Common myeloid progenitor, CD34-positive (primary cell): Measurements from ENCODE around the gene PGA5.
"Not testable (repeated sequence)": the region's sequence is repeated elsewhere in the genome, so short reads cannot be mapped to it uniquely, and the experiment has no call there.

Experiments used
- CTCF ChIA-PET: fragments of 350-600 bp; sonication (Branson Sonifier 250); formaldehyde crosslinking; loops from one replicate; lab custom pipeline; 2021; ENCODE audit warnings: antibody characterized with exemption; lab: Charles Lee
- POLR2A ChIA-PET: fragments of 350-600 bp; sonication (Branson Sonifier 250); formaldehyde crosslinking; loops from one replicate; lab custom pipeline; 2021; ENCODE audit warnings: antibody characterized with exemption; lab: Charles Lee
- DNase-seq, 3 donors: peaks; one replicate each; pipeline versions ENCODE4 v3.0.0 to v3.0.0-alpha.2; 2013
- H3K27ac ChIP-seq, 2 experiments: 1 replicate in 1 of 2; 2 replicates in 1 of 2; pipeline ENCODE4 v1.7.0; 2013; ENCODE audit warnings: inconsistent platforms in 2 of 2, low read length in 2 of 2, mild to moderate bottlenecking in 2 of 2, low read depth in 1 of 2, moderate library complexity in 1 of 2; ENCODE audit not compliant: severe bottlenecking in 2 of 2, insufficient read depth in 1 of 2, poor library complexity in 1 of 2
- H3K27me3 ChIP-seq, 5 experiments: replicated peaks in 2 of 5; 1 replicate in 3 of 5; 2 replicates in 2 of 5; pipeline versions ENCODE4 v1.6.1 to v1.7.0; 2013; ENCODE audit warnings: low read length in 4 of 5, mild to moderate bottlenecking in 2 of 5, moderate library complexity in 2 of 5, inconsistent platforms in 1 of 5; ENCODE audit not compliant: insufficient read depth in 5 of 5, control insufficient read depth in 4 of 5
- H3K36me3 ChIP-seq, 4 experiments: 1 replicate in 2 of 4; 2 replicates in 2 of 4; pipeline versions ENCODE4 v1.6.1 to v1.7.0; 2013; ENCODE audit warnings: low read length in 3 of 4, control low read depth in 1 of 4, mild to moderate bottlenecking in 1 of 4; ENCODE audit not compliant: control insufficient read depth in 4 of 4, insufficient read depth in 4 of 4
- H3K4me1 ChIP-seq, 4 experiments: 1 replicate in 3 of 4; 2 replicates in 1 of 4; pipeline versions ENCODE4 v1.6.1 to v1.7.1; 2013; ENCODE audit warnings: low read length in 3 of 4, mild to moderate bottlenecking in 3 of 4, control low read depth in 1 of 4, inconsistent platforms in 1 of 4, moderate library complexity in 1 of 4; ENCODE audit not compliant: control insufficient read depth in 4 of 4, insufficient read depth in 4 of 4; ENCODE audit errors: control extremely low read depth in 1 of 4
- H3K4me3 ChIP-seq, 7 experiments: 1 replicate in 4 of 7; 2 replicates in 3 of 7; pipeline versions ENCODE4 v1.5.1 to v1.7.0; 2013; ENCODE audit warnings: mild to moderate bottlenecking in 7 of 7, low read length in 6 of 7, moderate library complexity in 6 of 7, inconsistent platforms in 2 of 7, low read depth in 2 of 7, control low read depth in 1 of 7; ENCODE audit not compliant: insufficient read depth in 4 of 7, control insufficient read depth in 1 of 7; ENCODE audit errors: extremely low read depth in 1 of 7
- H3K9me3 ChIP-seq, 5 experiments: 1 replicate in 4 of 5; 2 replicates in 1 of 5; pipeline versions ENCODE4 v1.6.1 to v1.7.1; 2013; ENCODE audit warnings: low read length in 4 of 5, mild to moderate bottlenecking in 2 of 5, inconsistent platforms in 1 of 5, low read depth in 1 of 5, moderate library complexity in 1 of 5; ENCODE audit not compliant: control insufficient read depth in 4 of 5, insufficient read depth in 2 of 5; ENCODE audit errors: control extremely low read depth in 1 of 5
- WGBS: methylation state at CpG from one replicate; pipeline ENCODE4 v1.1.5; 2013; ENCODE audit not compliant: insufficient coverage; 5-methylcytosine and 5-hydroxymethylcytosine counted together

PGA5 gene

GRCh38 chr11:61211327-61211952, 29.5 kb upstream of the PGA5 start:
- H3K9me3 ChIP-seq, DNase-seq, H3K27me3 ChIP-seq, CTCF ChIA-PET, H3K27ac ChIP-seq, POLR2A ChIA-PET, H3K4me1 ChIP-seq, H3K4me3 ChIP-seq, H3K36me3 ChIP-seq: not testable (repeated sequence)
- WGBS, result no CpG with 5 or more reads among the region's 10 CpGs

GRCh38 chr11:61212202-61212601, 28.8 kb upstream of the PGA5 start:
- DNase-seq, H3K9me3 ChIP-seq, CTCF ChIA-PET, H3K27ac ChIP-seq, H3K36me3 ChIP-seq, H3K4me1 ChIP-seq, H3K27me3 ChIP-seq, POLR2A ChIA-PET, H3K4me3 ChIP-seq: not testable (repeated sequence)
- WGBS, result no CpG with 5 or more reads among the region's 15 CpGs

GRCh38 chr11:61213711-61214324, 27.2 kb upstream of the PGA5 start:
- H3K9me3 ChIP-seq, H3K27ac ChIP-seq, H3K4me1 ChIP-seq, H3K36me3 ChIP-seq, H3K4me3 ChIP-seq, H3K27me3 ChIP-seq, POLR2A ChIA-PET, DNase-seq, CTCF ChIA-PET: not testable (repeated sequence)
- WGBS, result no CpG with 5 or more reads among the region's 3 CpGs

GRCh38 chr11:61218306-61218705, 22.7 kb upstream of the PGA5 start:
- CTCF ChIA-PET, H3K4me1 ChIP-seq, H3K4me3 ChIP-seq, POLR2A ChIA-PET, H3K9me3 ChIP-seq, H3K27ac ChIP-seq, DNase-seq, H3K27me3 ChIP-seq, H3K36me3 ChIP-seq: not testable (repeated sequence)
- no CpG with 5 or more reads among the region's 4 CpGs for WGBS

- POLR2A ChIA-PET, H3K36me3 ChIP-seq, H3K27me3 ChIP-seq, H3K4me1 ChIP-seq, CTCF ChIA-PET, H3K4me3 ChIP-seq, DNase-seq, H3K27ac ChIP-seq, H3K9me3 ChIP-seq: not testable (repeated sequence)
- WGBS, result 100% methylated on average over 3 of the region's 5 CpGs
Observed at GRCh38 chr11:61219016-61219415, 22.0 kb upstream of the PGA5 start.

- DNase-seq, H3K27ac ChIP-seq, H3K36me3 ChIP-seq, POLR2A ChIA-PET, H3K4me3 ChIP-seq, CTCF ChIA-PET, H3K9me3 ChIP-seq, H3K4me1 ChIP-seq, H3K27me3 ChIP-seq: not testable (repeated sequence)
- no CpG with 5 or more reads among the region's 8 CpGs for WGBS
Observed at GRCh38 chr11:61222047-61222446, 18.9 kb upstream of the PGA5 start, which contains the start of gene PGA4. PGA4 (plus strand) TSS chr11:61222347; CDS start chr11:61222401, 54 bp downstream.

- CTCF ChIA-PET, DNase-seq, H3K4me3 ChIP-seq, H3K27me3 ChIP-seq, H3K36me3 ChIP-seq, POLR2A ChIA-PET, H3K9me3 ChIP-seq, H3K27ac ChIP-seq, H3K4me1 ChIP-seq: not testable (repeated sequence)
- WGBS, result no CpG with 5 or more reads among the region's 5 CpGs
Observed at GRCh38 chr11:61222692-61223091, 18.3 kb upstream of the PGA5 start.
